ENCODE results near the gene ABCA8.

GRCh38 chr17:68973098-68973846, 18.1 kb upstream of the ABCA8 start:
- TF ChIP-seq CTCF (conservative IDR thresholded peaks at IDR 0.05 in 1 of 2, IDR thresholded peaks at IDR 0.05 in 1 of 2; ENCODE audit: low read depth in 1 of 2, low read length in 2 of 2): no peak
- TF ChIP-seq EZH2 (IDR thresholded peaks at IDR 0.05; ENCODE audit: low read length, missing control alignments): no peak

Measured in fibroblast of lung (primary cell).